Activated CD8-positive, alpha-beta memory T cell treated with anti-CD3 and anti-CD28 coated beads, Interleukin-2, amount 50 U/mL, for 1 hour (primary cell): ENCODE data around the gene TUT4.
"Not testable (repeated sequence)": the region's sequence is repeated elsewhere in the genome, so short reads cannot be mapped to it uniquely, and the experiment has no call there.

Source experiments
- DNase-seq: peaks from one replicate; pipeline ENCODE4 v3.0.0-alpha.2; 2020; ENCODE audit errors: extremely low read depth

TUT4 gene

DNA sequence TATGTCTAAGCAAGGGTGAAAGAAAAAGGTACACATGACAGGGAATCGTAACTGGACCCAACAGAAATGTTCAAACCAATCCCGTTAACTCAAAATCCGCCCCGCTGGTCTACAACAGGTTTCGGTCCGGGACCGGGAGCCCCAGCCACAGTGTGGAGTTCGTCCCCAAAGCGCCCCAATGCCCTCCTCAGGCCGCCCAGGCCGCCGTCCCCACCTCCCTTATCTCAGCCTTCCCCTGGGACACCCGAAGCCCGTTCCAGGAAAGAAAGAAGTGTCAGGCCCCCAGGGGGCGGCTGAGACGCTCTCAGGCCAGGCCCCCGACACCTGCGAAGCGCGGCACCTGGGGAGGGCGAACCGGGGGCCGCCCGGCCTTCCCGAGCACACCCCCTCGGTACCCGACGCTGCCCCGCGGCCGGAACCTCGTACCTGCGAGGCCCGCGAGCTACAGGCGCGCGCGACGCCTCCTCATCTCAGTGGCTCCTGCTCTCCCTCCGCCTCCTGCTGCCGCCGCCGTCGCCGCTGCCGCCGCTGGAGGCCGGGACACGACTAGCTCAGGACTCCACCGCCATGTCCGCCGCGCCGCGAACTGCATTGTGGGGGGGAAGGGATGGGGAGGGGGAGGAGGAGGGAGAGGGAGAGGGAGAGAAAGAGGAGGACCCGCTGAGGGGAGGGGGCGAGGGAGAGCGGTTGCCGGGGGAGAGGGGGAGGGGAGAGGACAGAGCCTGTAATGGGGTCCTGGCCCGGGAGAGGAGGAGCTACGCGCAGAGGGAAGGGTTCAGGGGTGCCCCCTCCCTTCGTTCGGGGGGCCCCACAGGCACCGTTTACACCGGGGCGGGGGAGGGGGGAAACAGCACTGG lies at the start of gene TUT4:
Gene TUT4 (minus strand): TSS at position 588 of the 857 bp plus-strand sequence. CDS start 26,812 bp downstream, outside the sequence.
- DNase-seq = peak; percentile 45

DNA sequence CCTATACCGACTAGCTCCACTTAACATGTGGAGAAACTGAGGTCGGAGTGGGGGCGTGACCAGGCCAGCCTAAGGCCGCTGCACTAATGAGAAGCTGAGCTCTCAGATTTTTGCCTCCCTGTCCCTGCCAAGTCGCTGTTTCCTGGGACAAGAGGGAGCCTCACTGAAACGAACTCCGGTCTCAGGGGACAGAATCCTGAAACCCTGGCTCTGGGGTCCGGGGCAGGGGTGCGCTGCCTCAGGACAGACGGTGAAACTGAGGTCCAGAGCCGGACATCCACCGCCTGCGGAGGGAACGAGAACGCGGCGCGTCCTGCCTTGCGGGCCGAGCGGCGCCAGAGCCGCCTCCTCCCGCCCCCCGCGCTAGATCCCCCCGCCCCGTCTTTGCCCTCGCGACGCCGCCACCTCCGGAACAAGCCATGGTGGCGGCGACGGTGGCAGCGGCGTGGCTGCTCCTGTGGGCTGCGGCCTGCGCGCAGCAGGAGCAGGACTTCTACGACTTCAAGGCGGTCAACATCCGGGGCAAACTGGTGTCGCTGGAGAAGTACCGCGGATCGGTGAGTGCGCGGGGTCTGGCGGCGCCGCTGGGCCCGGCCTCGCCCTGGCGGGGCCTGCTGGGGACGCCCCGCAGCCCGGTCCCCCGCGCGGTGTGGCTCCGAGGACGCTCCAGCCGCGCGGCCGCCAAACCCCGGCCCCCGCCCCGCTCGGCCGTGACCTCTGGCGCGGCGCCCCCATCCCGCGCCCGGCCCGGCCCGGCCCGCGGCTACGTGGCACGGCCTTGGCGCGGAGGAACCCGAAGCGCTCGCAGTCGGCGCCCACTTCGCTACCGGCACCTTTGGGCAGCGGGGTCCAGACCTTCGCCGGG lies 49.3 kb upstream of the TUT4 start, which contains the start of gene GPX7:
Gene GPX7 (plus strand): TSS at position 381 of the 865 bp plus-strand sequence. CDS start 39 bp downstream, at position 420.
- DNase-seq = peak; percentile 11

DNA sequence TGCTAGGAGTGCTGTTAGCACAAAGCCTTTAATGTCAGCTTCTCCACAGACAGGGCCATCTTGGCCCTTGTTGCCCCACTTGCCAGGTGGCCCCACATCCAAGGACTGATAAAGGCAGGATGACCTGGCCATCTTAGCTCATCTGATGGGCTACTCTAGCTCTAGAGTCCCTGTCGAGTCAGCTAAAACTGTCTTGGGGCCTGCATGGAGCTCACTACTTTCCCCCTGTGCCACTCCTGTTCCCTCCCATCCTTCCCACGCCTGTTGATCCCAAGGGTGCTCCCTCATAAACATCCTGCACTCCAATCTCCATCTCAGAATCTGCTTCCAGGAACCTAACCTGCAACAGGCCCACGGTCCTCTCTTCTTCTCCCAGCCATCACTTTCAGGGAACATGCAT lies 48.6 kb upstream of the TUT4 start:
- no peak for DNase-seq

DNA sequence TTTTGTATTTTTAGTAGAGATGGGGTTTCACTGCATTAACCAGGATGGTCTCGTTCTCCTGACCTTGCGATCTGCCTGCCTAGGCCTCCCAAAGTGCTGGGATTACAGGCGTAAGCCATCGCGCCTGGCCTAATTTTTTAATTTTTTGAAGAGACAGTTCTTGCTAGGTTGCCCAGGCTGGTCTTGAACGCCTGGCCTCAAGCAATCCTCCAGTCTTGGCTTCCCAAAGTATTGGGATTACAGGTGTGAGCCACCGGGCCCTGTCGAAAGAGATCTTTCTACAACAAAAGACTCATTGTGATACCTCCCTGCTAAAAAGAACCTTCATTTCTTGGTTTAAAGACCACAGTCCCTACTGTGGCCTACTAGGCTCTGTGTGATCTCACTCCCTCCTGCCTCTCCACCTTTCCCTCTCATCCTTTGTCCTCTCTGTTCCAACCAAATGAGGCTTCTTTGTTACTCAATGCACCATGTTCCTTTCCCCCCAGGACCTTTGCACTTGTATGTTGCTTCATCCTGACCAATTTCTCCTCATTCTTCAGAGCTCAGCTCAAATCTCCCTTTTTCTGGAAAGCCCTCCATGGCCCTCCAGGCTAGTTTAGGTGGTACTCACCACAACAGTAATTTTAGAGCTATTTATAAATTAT lies 47.8 kb upstream of the TUT4 start:
- DNase-seq = no peak

DNA sequence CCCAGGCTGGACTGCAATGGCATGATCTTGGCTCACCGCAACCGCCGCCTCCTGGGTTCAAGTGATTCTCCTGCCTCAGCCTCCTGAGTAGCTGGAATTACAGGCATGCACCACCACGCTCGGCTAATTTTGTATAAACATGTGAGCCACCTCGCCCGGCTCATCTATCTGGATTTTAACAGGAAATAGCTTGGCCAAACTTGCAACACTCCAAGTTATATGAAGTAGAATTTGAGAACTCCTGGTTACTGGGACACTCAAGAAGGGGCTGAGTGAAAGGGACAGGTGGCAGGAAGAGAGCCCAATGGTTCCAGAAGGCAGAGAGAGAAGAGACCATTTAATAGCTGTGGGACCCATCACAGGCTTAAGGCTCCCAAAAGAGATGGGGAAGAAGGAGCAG lies 46.3 kb upstream of the TUT4 start:
- DNase-seq = no peak

- DNase-seq = no peak
Measured at GRCh38 chr1:52598729-52599128, 45.8 kb upstream of the TUT4 start.

- DNase-seq = no peak
Measured at GRCh38 chr1:52597912-52598311, 45.0 kb upstream of the TUT4 start.

GRCh38 chr1:52595061-52595460 lies 42.2 kb upstream of the TUT4 start:
- no peak for DNase-seq

DNA sequence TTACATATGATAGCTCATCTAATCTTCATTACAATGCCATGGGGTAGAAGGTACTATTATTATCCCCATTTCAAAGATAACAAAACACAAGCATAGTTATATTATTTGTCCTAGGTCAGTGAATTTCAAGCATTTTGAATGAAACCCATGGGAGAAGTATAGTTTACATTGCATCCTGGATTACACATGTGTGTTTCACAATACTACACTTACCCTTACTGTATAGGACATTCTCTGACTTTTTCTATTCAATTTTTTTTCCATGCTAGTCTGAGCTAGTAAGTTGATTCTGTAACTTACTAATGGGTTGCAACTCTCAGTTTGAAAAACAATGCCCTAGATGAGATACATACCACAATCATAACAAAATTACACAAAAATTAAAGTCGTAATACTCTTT lies 40.6 kb upstream of the TUT4 start:
- DNase-seq = no peak

DNA sequence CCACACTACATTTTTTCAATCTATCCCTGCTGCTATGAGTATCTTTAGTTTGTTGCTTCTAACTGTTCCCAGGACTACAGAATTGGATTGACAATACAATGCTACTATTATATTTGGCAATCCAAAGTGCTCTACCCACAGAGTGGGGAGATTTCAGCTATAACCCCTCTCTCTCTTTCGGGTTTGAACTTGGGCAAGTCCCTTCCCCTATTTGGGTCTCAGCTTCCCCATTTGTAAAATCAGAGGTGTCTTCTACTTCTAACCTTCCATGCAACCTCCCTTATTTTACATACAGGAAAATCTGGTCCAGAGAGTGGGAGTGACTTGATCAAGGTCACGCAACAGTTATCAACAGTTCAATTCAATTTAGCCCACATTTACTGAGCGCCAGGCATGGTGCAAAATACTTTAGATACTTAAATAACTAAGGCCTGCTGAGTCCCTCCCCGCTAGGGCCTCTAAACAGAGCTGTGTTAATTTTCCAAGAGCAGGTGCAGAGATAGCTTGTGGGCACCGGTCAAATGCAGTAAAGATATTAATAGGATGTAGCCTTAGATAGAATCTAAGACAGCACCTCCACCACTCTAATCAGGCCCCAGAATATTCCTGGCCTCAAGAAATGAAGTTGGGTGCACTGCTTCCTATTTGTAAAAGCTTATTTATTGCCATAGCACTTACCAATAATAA lies 39.9 kb upstream of the TUT4 start:
- DNase-seq = no peak

- DNase-seq = no peak
Measured at GRCh38 chr1:52590266-52590665, 37.4 kb upstream of the TUT4 start.

DNA sequence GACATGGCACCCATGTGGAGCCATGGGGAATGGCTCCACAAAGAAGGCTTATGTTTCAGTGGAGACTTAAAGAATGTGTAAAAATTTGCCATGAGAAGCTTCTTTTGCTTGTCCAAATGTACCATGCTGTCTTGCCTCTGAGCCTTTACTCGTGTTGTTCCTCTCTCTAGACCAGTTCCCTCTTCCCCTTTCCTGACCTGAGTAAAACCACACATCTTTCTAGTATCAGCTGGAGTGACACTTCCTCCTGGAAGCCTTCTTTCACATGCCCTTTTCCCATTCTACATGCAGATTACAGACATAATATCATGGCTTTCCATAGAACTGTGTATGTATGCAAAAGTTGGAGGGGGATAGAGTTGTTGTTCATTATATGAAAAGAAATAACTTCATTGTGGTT lies 35.6 kb upstream of the TUT4 start:
- no peak for DNase-seq

GRCh38 chr1:52588027-52588426 lies 35.1 kb upstream of the TUT4 start:
- no peak for DNase-seq

GRCh38 chr1:52585474-52585873 lies 32.6 kb upstream of the TUT4 start:
- no peak for DNase-seq

GRCh38 chr1:52582116-52582696 lies 29.3 kb upstream of the TUT4 start:
- no peak for DNase-seq

DNA sequence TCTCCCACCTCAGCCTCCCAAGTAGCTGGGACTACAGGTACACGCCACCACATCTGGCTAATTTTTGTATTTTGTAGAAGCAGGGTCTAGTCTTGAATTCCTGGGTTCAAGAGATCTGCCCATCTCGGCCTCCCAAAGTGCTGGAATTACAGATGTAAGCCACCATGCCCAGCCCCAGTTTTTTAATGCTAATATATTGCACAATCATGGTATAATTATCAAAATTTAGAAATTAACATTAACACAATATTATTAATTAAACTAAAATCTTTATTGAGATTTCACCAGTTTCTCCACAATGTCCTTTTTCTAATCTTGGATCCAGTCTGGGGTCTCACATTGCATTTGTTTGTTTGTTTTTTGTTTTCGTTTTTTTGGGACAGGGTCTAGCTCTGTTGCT lies 27.4 kb upstream of the TUT4 start:
- no peak for DNase-seq

DNA sequence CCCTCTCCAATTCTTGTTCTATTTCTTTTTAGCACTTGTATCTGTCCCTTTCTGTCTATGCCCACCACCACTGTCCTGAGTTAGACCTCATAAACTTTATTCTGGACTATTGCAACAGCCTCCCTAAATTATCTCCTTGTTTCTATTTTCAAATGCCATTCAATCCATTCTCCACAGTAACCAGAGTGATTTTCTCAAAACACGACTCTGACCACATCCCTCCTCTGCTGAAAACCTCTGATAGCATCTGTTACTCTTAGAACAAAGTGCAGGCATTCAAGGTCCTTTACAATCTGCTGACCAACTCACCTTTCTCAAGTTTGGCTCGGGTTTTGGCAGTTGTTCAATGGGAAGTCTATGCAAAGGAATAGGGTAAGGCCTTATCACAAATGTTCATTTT lies 26.5 kb upstream of the TUT4 start:
- no peak for DNase-seq

GRCh38 chr1:52578066-52578465 lies 25.2 kb upstream of the TUT4 start:
- not testable (repeated sequence) for DNase-seq

GRCh38 chr1:52576074-52576473 lies 23.2 kb upstream of the TUT4 start:
- DNase-seq = no peak

DNA sequence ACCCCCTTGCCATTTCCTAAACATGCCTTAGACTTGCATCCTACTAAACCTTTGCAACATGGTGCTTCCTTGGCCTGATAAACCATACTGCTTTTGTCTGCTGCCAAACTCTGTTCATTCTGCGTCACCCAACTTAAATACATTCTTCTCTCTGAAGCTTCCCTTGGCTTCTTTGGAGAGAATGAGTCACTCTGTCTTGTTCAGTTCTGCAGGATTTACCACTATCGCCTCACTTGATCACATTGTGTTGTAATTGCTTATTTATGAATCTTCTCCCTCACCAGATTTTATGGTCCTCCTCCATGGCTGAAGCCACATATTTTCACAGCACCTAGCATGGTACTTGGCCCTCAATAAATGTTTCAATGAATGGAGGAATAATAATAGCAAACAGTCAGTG lies 21.7 kb upstream of the TUT4 start:
- no peak for DNase-seq

DNA sequence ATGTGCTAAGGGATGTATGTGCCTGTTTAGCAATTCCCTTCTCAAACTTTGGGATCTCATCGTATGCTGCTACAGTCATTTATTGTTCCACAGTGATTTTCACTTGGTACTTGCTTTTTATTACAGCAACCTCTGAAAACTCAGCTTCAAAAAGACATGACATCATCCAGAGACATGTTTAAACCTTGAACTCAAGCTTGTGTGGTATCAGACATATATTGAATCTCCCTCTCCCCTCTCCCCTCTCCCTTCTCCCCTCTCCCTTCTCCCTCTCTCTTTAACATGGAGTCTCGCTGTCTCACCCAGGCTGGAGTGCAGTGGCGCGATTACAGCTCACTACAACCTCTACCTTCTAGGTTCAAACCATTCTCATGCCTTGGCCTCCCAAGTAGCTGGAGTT lies 19.5 kb upstream of the TUT4 start:
- DNase-seq = no peak
